GM23248 (cell line): ENCODE results near the gene SLC15A3.
"Not testable (repeated sequence)": the region's sequence is repeated elsewhere in the genome, so short reads cannot be mapped to it uniquely, and the experiment has no call there.

Experiments
- EZH2 ChIP-seq: fragments of 200-600 bp; sonication (generic); IDR thresholded peaks from 2 replicates; pipeline ENCODE4 v1.6.1; 2018; ENCODE audit warnings: antibody characterized with exemption, mild to moderate bottlenecking; ENCODE audit not compliant: insufficient read depth, poor library complexity, severe bottlenecking
- EZH2phosphoT487 ChIP-seq: fragments of 200-600 bp; sonication (generic); IDR thresholded peaks from 2 replicates; pipeline ENCODE4 v1.6.1; 2018; ENCODE audit warnings: antibody characterized with exemption, moderate library complexity, mild to moderate bottlenecking, low read depth; ENCODE audit not compliant: insufficient read depth

DNA sequence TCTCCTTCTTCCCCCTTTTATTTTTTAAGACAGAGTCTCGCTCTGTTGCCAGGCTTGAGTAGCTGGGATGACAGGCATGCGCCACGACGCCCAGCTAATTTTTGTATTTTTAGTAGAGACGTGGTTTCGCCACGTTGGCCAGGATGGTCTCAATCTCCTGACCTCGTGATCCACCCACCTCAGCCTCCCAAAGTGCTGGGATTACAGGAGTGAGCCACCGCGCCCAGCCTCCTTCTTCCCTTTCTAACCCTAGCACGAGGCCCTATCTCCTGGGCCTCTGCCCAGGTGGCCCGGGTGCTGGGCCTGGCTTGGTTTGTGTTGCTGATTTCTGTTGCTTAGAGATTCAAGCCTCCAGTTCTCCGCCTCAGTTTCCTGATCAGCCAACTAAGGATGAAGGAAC lies 22.3 kb upstream of the SLC15A3 start:
- TF ChIP-seq EZH2phosphoT487, EZH2: not testable (repeated sequence)
